Keratinocyte (primary cell): Measurements from ENCODE around the gene ARHGAP22. TPM values are rescaled to one million over a fixed set of nuclear protein-coding genes. Genes with fewer than 3 reads are reported as not detected.

ENCODE experiments used
- DNase-seq: peaks from one replicate; pipeline ENCODE4 v3.0.0-alpha.2; 2011; ENCODE audit warnings: low read depth, missing footprints, low spot score
- FAIRE-seq: peaks from 2 replicates; lab custom pipeline; 2011; peaks lifted over from hg19 to GRCh38; lab: Jason Lieb, UNC
- H2AFZ ChIP-seq: 2 replicates; pipeline ENCODE4 v1.6.0; 2012; ENCODE audit warnings: low read length, control low read depth, inconsistent platforms; ENCODE audit not compliant: control insufficient read depth
- H3K27ac ChIP-seq: 2 replicates; pipeline ENCODE4 v1.5.1; 2011; ENCODE audit warnings: low read length; ENCODE audit not compliant: control insufficient read depth, insufficient read depth
- H3K27me3 ChIP-seq: 3 replicates; pipeline ENCODE4 v1.6.0; 2011; ENCODE audit warnings: low read length; ENCODE audit not compliant: control insufficient read depth, insufficient read depth; ENCODE audit errors: extremely low read depth
- H3K36me3 ChIP-seq, 2 experiments: 2 replicates in 1 of 2; 3 replicates in 1 of 2; pipeline ENCODE4 v1.5.1; 2011; ENCODE audit warnings: low read length in 2 of 2, mild to moderate bottlenecking in 1 of 2; ENCODE audit not compliant: control insufficient read depth in 2 of 2, insufficient read depth in 2 of 2; ENCODE audit errors: extremely low read depth in 1 of 2
- H3K4me1 ChIP-seq: 3 replicates; pipeline ENCODE4 v1.5.1; 2011; ENCODE audit warnings: low read length; ENCODE audit not compliant: control insufficient read depth, insufficient read depth; ENCODE audit errors: extremely low read depth
- H3K4me2 ChIP-seq: 3 replicates; pipeline ENCODE4 v1.6.0; 2011; ENCODE audit warnings: low read depth, low read length; ENCODE audit not compliant: control insufficient read depth, insufficient read depth; ENCODE audit errors: extremely low read depth
- H3K4me3 ChIP-seq, 3 experiments: fragments of 200-600 bp in 1 of 3; sonication (generic) in 1 of 3; 2 replicates in 2 of 3; 3 replicates in 1 of 3; pipeline ENCODE4 v1.5.1; 2011 to 2016; ENCODE audit warnings: low read length in 3 of 3, mild to moderate bottlenecking in 3 of 3, control low read depth in 2 of 3, inconsistent platforms in 1 of 3, low read depth in 1 of 3, mixed read lengths in 1 of 3, mixed run types in 1 of 3, moderate library complexity in 1 of 3; ENCODE audit not compliant: control insufficient read depth in 2 of 3, insufficient read depth in 2 of 3; ENCODE audit errors: extremely low read depth in 1 of 3
- H3K79me2 ChIP-seq: 2 replicates; pipeline ENCODE4 v1.6.0; 2012; ENCODE audit warnings: low read length; ENCODE audit not compliant: control insufficient read depth, insufficient read depth
- H3K9ac ChIP-seq: 3 replicates; pipeline ENCODE4 v1.6.0; 2011; ENCODE audit warnings: low read length; ENCODE audit not compliant: control insufficient read depth, insufficient read depth; ENCODE audit errors: extremely low read depth
- H3K9me1 ChIP-seq: 3 replicates; pipeline ENCODE4 v1.6.0; 2011; ENCODE audit warnings: low read length; ENCODE audit not compliant: control insufficient read depth, insufficient read depth; ENCODE audit errors: extremely low read depth
- H3K9me3 ChIP-seq: 2 replicates; pipeline ENCODE4 v1.5.1; 2012; ENCODE audit warnings: low read depth, low read length; ENCODE audit not compliant: control insufficient read depth
- H4K20me1 ChIP-seq: 3 replicates; pipeline ENCODE4 v1.6.0; 2011; ENCODE audit warnings: low read length; ENCODE audit not compliant: control insufficient read depth, insufficient read depth; ENCODE audit errors: extremely low read depth
- EZH2 ChIP-seq: IDR thresholded peaks from one replicate; pipeline ENCODE4 v1.6.1; 2012; ENCODE audit warnings: inconsistent platforms, mild to moderate bottlenecking, low read length, moderate library complexity
- dilution Hi-C: fragments of 300-500 bp; cut with MboI; formaldehyde crosslinking; loops from one replicate; pipeline ENCODE4 v1.7.0; 2020; ENCODE audit warnings: low sequenced_read_pairs; ENCODE audit not compliant: extremely low pct_ligation_motif_present
- polyA plus RNA-seq, 5 experiments: library from polyadenylated mRNA; depleted of rRNA in 3 of 5; stranded (reverse) in 3 of 5; stranded (forward) in 1 of 5; unstranded in 1 of 5; fragments of >200 nt; gene quantifications; 1 replicate in 1 of 5; 2 replicates in 3 of 5; 3 replicates in 1 of 5; pipeline versions ENCODE4 v1.2.1 to v1.2.3, GENCODE V29; 2011 to 2012; ENCODE audit warnings: missing spikeins in 2 of 5, low read depth in 1 of 5, low replicate concordance in 1 of 5
- TF ChIP-seq, protein P1 (sequence below), 3 experiments: IDR thresholded peaks in 1 of 3; conservative IDR thresholded peaks in 1 of 3; optimal IDR thresholded peaks in 1 of 3; 2 replicates in 2 of 3; 3 replicates in 1 of 3; pipeline versions ENCODE3 to v1.5.1; 2011; ENCODE audit warnings: low read length in 3 of 3, mild to moderate bottlenecking in 3 of 3, moderate library complexity in 2 of 3, control low read depth in 1 of 3, inconsistent platforms in 1 of 3; ENCODE audit not compliant: insufficient read depth in 2 of 3; ENCODE audit errors: extremely low read depth in 1 of 3

Gene ARHGAP22
- polyA plus RNA-seq, 1 donor (not counting 4 experiments of a cell fraction or from before 2014, with no cell fraction given), result 4.9 TPM

GRCh38 chr10:48439581-48440041 is 165.3 kb downstream of the ARHGAP22 start:
- no peaks in the 10 kb centered on the region for H4K20me1 ChIP-seq
- no peaks in the 10 kb centered on the region for H3K27me3 ChIP-seq
- no peaks in the 10 kb centered on the region for H3K79me2 ChIP-seq
- H3K9me1 ChIP-seq, result no peaks in the 10 kb centered on the region
- FAIRE-seq (no peak), DNase-seq (no peak)
- H3K4me3 ChIP-seq, result no peak overlapping the region
- no peak overlapping the region for H2AFZ ChIP-seq
- H3K9ac ChIP-seq, result no peak overlapping the region
- H3K4me1 ChIP-seq, result peaks cover 7% of the 10 kb centered on the region
- TF ChIP-seq EZH2, result no peak
- TF ChIP-seq, protein P1, sequence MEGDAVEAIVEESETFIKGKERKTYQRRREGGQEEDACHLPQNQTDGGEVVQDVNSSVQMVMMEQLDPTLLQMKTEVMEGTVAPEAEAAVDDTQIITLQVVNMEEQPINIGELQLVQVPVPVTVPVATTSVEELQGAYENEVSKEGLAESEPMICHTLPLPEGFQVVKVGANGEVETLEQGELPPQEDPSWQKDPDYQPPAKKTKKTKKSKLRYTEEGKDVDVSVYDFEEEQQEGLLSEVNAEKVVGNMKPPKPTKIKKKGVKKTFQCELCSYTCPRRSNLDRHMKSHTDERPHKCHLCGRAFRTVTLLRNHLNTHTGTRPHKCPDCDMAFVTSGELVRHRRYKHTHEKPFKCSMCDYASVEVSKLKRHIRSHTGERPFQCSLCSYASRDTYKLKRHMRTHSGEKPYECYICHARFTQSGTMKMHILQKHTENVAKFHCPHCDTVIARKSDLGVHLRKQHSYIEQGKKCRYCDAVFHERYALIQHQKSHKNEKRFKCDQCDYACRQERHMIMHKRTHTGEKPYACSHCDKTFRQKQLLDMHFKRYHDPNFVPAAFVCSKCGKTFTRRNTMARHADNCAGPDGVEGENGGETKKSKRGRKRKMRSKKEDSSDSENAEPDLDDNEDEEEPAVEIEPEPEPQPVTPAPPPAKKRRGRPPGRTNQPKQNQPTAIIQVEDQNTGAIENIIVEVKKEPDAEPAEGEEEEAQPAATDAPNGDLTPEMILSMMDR (optimal IDR thresholded peaks at IDR 0.05 in 1 of 3, IDR thresholded peaks at IDR 0.05 in 1 of 3, conservative IDR thresholded peaks at IDR 0.05 in 1 of 3; ENCODE audit: extremely low read depth in 1 of 3, insufficient read depth in 2 of 3, low read length in 3 of 3), result no peak
- no peak overlapping the region for H3K27ac ChIP-seq
- no peaks in the 10 kb centered on the region for H3K9me3 ChIP-seq
- dilution Hi-C loops, result no loop called here
- H3K36me3 ChIP-seq, result no peaks in the 10 kb centered on the region
- H3K4me2 ChIP-seq, result no peak overlapping the region

GRCh38 chr10:48439031-48439430 is 165.8 kb downstream of the ARHGAP22 start:
- Histone ChIP-seq H3K36me3 (no peaks in the 10 kb centered on the region), H3K4me1 (peaks cover 7% of the 10 kb centered on the region), H3K27ac (no peak overlapping the region), H2AFZ (no peak overlapping the region), H3K9ac (no peak overlapping the region), H3K4me3 (no peak overlapping the region), H3K27me3 (no peaks in the 10 kb centered on the region), H3K79me2 (no peaks in the 10 kb centered on the region), H4K20me1 (no peaks in the 10 kb centered on the region), H3K4me2 (no peak overlapping the region), H3K9me3 (no peaks in the 10 kb centered on the region), H3K9me1 (no peaks in the 10 kb centered on the region)
- dilution Hi-C loops, result no loop called here
- FAIRE-seq (peak; percentile 29), DNase-seq (no peak)
- no peak for TF ChIP-seq EZH2
- TF ChIP-seq, protein P1 (optimal IDR thresholded peaks at IDR 0.05 in 1 of 3, IDR thresholded peaks at IDR 0.05 in 1 of 3, conservative IDR thresholded peaks at IDR 0.05 in 1 of 3; ENCODE audit: extremely low read depth in 1 of 3, insufficient read depth in 2 of 3, low read length in 3 of 3), result no peak
